Measurements from ENCODE around the gene TM4SF4.

The TM4SF4 gene

GRCh38 chr3:149529099-149529498, 54.6 kb downstream of the TM4SF4 start:
- no peak overlapping the region for H3K27ac ChIP-seq
- no peak for TF ChIP-seq CTCF (conservative IDR thresholded peaks at IDR 0.05)
- no peak for TF ChIP-seq ZFX (IDR thresholded peaks at IDR 0.05)

- TF ChIP-seq ZFX (IDR thresholded peaks at IDR 0.05) (no peak), CTCF (conservative IDR thresholded peaks at IDR 0.05) (no peak)
- H3K27ac ChIP-seq: no peak overlapping the region
Measured at GRCh38 chr3:149532489-149533180, 58.1 kb downstream of the TM4SF4 start.

DNA sequence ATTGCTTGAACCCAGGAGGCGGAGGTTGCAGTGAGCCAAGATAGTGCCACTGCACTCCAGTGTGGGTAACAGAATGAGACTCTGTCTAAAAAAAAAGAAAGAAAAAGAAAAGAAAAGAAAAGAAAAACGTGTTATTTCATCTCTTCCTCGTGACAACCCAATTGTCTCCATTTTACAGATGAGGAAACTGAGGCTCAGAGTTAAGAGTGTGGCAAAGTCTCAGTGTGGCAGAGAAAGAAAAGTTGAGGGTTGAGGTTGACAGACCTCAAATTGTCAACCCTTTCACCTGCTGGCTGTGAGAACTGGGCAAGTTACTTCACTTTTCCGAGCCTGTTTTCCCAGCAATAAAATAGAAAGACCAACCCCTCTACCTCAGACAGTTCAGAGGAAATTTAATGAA, 59.6 kb downstream of the TM4SF4 start:
- H3K27ac ChIP-seq: no peak overlapping the region

GRCh38 chr3:149534671-149535332, 60.3 kb downstream of the TM4SF4 start:
- no peak for TF ChIP-seq CTCF (conservative IDR thresholded peaks at IDR 0.05)
- no peak for TF ChIP-seq ZFX (IDR thresholded peaks at IDR 0.05)
- no peak overlapping the region for H3K27ac ChIP-seq

More for the DNA sequence above, 59.6 kb downstream of the TM4SF4 start:
- TF ChIP-seq CTCF (conservative IDR thresholded peaks at IDR 0.05) (no peak), ZFX (IDR thresholded peaks at IDR 0.05) (no peak)

- no peak overlapping the region for H3K27ac ChIP-seq
- TF ChIP-seq ZFX (IDR thresholded peaks at IDR 0.05) (no peak), CTCF (conservative IDR thresholded peaks at IDR 0.05) (no peak)
Measured at GRCh38 chr3:149535333-149535685, 60.8 kb downstream of the TM4SF4 start.

DNA sequence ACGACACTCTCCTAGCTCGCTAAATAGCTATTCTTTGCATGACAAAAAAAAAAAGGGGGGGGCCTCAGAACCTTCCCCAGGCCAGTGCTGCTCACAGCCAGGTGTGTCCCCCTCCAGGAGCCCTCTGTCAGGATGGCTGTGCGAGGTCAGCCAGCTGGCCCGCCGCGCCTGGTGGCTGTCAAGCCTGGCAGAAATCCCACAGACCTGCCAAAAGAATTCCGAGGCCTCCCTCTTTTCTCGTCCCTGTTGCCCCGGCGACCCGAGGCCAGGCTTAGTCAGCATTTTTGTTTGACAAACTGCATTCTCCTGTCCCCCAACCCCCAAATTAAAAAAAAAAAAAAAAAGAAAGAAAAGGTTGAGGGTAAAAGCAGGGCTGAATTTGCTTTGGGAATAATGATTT, 61.9 kb downstream of the TM4SF4 start:
- TF ChIP-seq CTCF (conservative IDR thresholded peaks at IDR 0.05): no peak
- no peak for TF ChIP-seq ZFX (IDR thresholded peaks at IDR 0.05)
- no peak overlapping the region for H3K27ac ChIP-seq

- TF ChIP-seq CTCF (conservative IDR thresholded peaks at IDR 0.05) (no peak), ZFX (IDR thresholded peaks at IDR 0.05) (no peak)
- H3K27ac ChIP-seq: no peak overlapping the region
Measured at GRCh38 chr3:149538371-149538770, 63.9 kb downstream of the TM4SF4 start.

Data from C4-2B (cell line).